Testis (tissue), 2 donors: ENCODE data around the gene CENATAC.

ENCODE experiments used
- CTCF ChIP-seq, 3 experiments: fragments of 450-650 bp in 2 of 3; fragments of 200-600 bp in 1 of 3; sonication (generic) in 1 of 3; IDR thresholded peaks; one replicate each; pipeline ENCODE4 v1.5.1; 2016 to 2019; ENCODE audit warnings: antibody characterized with exemption in 3 of 3, mild to moderate bottlenecking in 2 of 3, moderate library complexity in 1 of 3
- POLR2A ChIP-seq: fragments of 450-650 bp; IDR thresholded peaks from one replicate; pipeline ENCODE4 v1.6.1; 2017; ENCODE audit warnings: antibody characterized with exemption, mild to moderate bottlenecking, moderate library complexity

- TF ChIP-seq CTCF (IDR thresholded peaks at IDR 0.05) (no peak), POLR2A (no peak)
These were observed 40.9 kb downstream of the CENATAC start for GRCh38 chr11:119038884-119039283.
